HEK293T (cell line): ENCODE results near the gene PRICKLE4.
A peak's percentile ranks its signal among the peaks of the same experiment; 100 is the strongest.

Experiments
- CTCF ChIA-PET: fragments of 350-600 bp; formaldehyde crosslinking; extraction: SDS; loops from one replicate; lab custom pipeline; 2021; ENCODE audit warnings: antibody characterized with exemption, inconsistent platforms; lab: Yijun Ruan, JAX
- POLR2A ChIA-PET: fragments of 350-600 bp; formaldehyde crosslinking; extraction: SDS; loops from one replicate; lab custom pipeline; 2020; ENCODE audit warnings: antibody characterized with exemption, inconsistent platforms; lab: Yijun Ruan, JAX
- DNase-seq: peaks from one replicate; pipeline ENCODE4 v3.0.0; 2012; ENCODE audit warnings: mixed read lengths; ENCODE audit errors: extremely low spot score
- ARNT ChIP-seq: fragments of 450-650 bp; IDR thresholded peaks from 2 replicates; pipeline ENCODE4 v1.6.1; 2017; ENCODE audit warnings: mild to moderate bottlenecking
- BHLHE40 ChIP-seq: fragments of 450-650 bp; IDR thresholded peaks from 2 replicates; pipeline ENCODE4 v1.6.1; 2016; ENCODE audit warnings: mild to moderate bottlenecking, moderate library complexity, borderline replicate concordance
- CTBP1 ChIP-seq: fragments of 450-650 bp; IDR thresholded peaks from 2 replicates; pipeline ENCODE4 v1.6.1; 2016; ENCODE audit warnings: borderline replicate concordance
- ELF4 ChIP-seq: fragments of 450-650 bp; IDR thresholded peaks from 2 replicates; pipeline ENCODE4 v1.6.1; 2017; ENCODE audit warnings: antibody characterized with exemption
- FOXA1 ChIP-seq: fragments of 450-650 bp; IDR thresholded peaks from 2 replicates; pipeline ENCODE4 v1.6.1; 2016; ENCODE audit warnings: mild to moderate bottlenecking
- FOXK2 ChIP-seq: fragments of 450-650 bp; IDR thresholded peaks from 2 replicates; pipeline ENCODE4 v1.6.1; 2016; ENCODE audit warnings: mild to moderate bottlenecking
- FOXM1 ChIP-seq: fragments of 450-650 bp; IDR thresholded peaks from 2 replicates; pipeline ENCODE4 v1.6.1; 2017; ENCODE audit warnings: mild to moderate bottlenecking, borderline replicate concordance
- HDGF ChIP-seq: fragments of 450-650 bp; IDR thresholded peaks from 2 replicates; pipeline ENCODE4 v1.6.1; 2017; ENCODE audit warnings: antibody characterized with exemption, borderline replicate concordance
- L3MBTL2 ChIP-seq: fragments of 450-650 bp; conservative IDR thresholded peaks from 2 replicates; pipeline ENCODE4 v1.6.1; 2016; ENCODE audit warnings: mild to moderate bottlenecking
- LEF1 ChIP-seq: fragments of 450-650 bp; IDR thresholded peaks from 2 replicates; pipeline ENCODE4 v1.6.1; 2017; ENCODE audit warnings: mild to moderate bottlenecking, borderline replicate concordance
- NFRKB ChIP-seq: fragments of 450-650 bp; IDR thresholded peaks from 2 replicates; pipeline ENCODE4 v1.6.1; 2016; ENCODE audit warnings: mild to moderate bottlenecking, moderate library complexity
- PKNOX1 ChIP-seq: fragments of 450-650 bp; IDR thresholded peaks from 2 replicates; pipeline ENCODE4 v1.6.1; 2016
- SP1 ChIP-seq: fragments of 450-650 bp; IDR thresholded peaks from 2 replicates; pipeline ENCODE4 v1.6.1; 2017
- SUZ12 ChIP-seq: fragments of 450-650 bp; IDR thresholded peaks from 2 replicates; pipeline ENCODE4 v1.6.1; 2016; ENCODE audit warnings: mild to moderate bottlenecking
- TARDBP ChIP-seq: fragments of 450-650 bp; IDR thresholded peaks from 2 replicates; pipeline ENCODE4 v1.6.1; 2016
- ZNF384 ChIP-seq: fragments of 450-650 bp; IDR thresholded peaks from 2 replicates; pipeline ENCODE4 v1.6.1; 2016

PRICKLE4 gene

DNA sequence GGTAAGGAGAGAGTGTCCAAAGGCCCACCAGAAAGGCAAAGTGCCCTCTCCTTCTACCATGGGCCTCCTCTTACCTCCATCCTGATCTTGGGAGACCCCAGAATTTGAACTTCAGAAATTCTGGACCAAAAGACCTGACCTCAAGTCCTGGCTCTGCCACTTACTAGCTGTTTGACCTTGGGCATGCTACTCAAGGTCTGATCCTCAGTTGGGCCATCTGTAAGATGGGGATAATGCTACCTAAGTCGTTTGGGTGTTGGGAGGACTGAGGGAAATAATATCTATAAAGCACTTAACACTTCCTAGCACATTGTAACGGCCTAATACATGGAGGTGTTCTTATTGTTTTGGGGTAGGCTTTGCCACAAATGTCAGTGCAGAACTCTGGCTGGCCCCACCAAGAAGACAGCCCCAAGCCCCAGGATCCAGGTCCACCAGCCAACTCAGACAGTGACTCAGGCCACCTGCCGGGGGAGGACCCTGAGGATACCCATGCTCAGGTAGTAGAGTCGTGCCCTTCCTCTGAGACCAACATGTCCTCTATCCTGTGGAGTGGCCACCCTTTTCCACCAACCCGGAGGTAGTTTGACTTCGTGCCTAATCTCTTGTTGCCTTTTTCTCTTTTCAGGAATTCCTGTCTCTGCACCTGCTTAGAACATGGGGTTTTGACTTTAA is 2.7 kb downstream of the PRICKLE4 start:
- DNase-seq = no peak
- CTCF ChIA-PET = no interaction called here
- TF ChIP-seq FOXK2 (no peak), SUZ12 (no peak), BHLHE40 (no peak), LEF1 (no peak), ZNF384 (no peak), PKNOX1 (no peak), ELF4 (no peak), HDGF (no peak)
- POLR2A ChIA-PET = interaction anchor here (1.6 kb wide), 1 partner anchor 268 kb away, joined by 4 read pairs; the partner anchor contains the start of gene TAF8

DNA sequence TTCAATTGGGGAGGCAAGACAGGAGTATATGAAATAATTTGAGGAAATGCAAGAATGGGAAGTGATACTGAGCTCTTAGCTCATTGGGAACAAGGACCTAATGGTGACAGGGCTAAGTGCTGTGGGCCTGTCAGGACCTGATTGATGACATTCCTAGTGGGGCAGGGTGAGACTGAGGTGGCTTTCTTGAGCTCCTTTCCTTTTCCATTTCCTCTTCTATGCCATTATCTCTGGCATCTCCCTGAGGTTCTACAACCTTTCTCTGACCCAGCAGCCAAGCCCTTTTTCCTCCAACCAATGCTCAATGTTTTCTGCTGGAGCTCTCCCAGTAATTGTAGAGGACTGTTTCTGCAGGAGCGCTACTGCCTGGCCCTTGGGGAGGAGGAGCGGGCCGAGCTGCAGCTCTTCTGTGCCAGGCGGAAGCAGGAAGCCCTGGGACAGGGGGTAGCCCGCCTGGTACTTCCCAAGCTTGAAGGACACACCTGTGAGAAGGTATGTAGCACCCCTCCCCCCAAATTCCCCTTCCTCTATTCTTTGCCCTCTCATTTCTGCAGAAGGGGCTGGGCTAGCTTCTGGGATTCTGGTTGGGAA is 4.1 kb downstream of the PRICKLE4 start:
- no peak for TF ChIP-seq SUZ12
- TF ChIP-seq PKNOX1 = peak; percentile 74
- ChIA-PET CTCF (interaction anchor here (0.5 to 1.1 kb wide), 3 partner anchors 63 to 136 kb away, joined by 3 read pairs; partner anchors contain the start of gene MED20), POLR2A (interaction anchor here (0.6 to 1.6 kb wide), 2 partner anchors 264 to 266 kb away, joined by 3 to 4 read pairs; partner anchors contain the start of gene TAF8)
- DNase-seq = no peak

- CTCF ChIA-PET = interaction anchor here (0.9 to 3.1 kb wide), 2 partner anchors 136 to 259 kb away, joined by 3 to 37 read pairs; partner anchors contain the start of gene MED20
- POLR2A ChIA-PET = no interaction called here
- TF ChIP-seq ZNF384 (no peak), FOXK2 (no peak)
- no peak for DNase-seq
Observed at GRCh38 chr6:41785254-41785653, 4.7 kb downstream of the PRICKLE4 start.

DNA sequence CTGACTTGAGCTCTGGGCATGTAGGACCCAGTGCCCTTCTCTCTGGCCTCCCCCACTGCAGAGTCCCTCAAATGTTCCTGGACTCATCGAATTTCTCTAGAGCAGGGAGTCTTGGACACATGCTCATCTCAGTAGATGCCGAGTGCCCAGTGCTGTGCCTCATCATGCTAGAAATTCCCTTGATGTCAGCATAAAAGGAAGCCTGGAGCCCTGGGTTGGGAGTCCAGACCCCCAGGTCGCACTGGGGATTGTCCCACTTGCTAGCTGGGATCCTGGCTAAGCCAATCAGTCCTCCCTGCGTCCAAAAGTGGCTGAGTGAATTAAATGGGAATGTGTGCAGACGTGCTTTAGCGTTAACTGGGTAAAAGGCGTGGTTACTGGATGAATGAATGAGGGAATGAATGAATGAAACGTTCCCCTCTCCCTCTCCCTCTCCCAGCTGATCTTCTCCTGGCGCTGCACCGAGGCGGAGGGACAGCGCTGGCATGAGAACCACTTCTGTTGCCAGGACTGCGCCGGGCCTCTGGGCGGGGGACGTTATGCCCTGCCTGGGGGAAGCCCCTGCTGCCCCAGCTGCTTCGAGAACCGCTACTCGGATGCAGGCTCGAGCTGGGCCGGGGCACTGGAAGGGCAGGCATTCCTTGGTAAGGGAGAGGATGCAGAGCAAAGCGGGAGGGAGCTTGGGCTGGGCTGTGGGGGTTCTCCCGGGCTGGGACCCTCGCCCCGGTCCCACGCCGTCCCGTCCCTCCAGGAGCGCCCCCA is 5.3 kb downstream of the PRICKLE4 start:
- CTCF ChIA-PET = interaction anchor here (0.6 to 3.1 kb wide), 8 partner anchors 17 to 881 kb away, joined by 3 to 37 read pairs (median 9); partner anchors contain the start of genes BYSL, MED20 and TAF8
- DNase-seq = peak; percentile 20
- no peak for TF ChIP-seq TARDBP
- no peak for TF ChIP-seq SUZ12
- no peak for TF ChIP-seq HDGF
- no peak for TF ChIP-seq CTBP1
- TF ChIP-seq NFRKB = no peak
- no peak for TF ChIP-seq FOXM1
- TF ChIP-seq ZNF384 = no peak
- TF ChIP-seq FOXK2 = no peak
- TF ChIP-seq SP1 = no peak
- no peak for TF ChIP-seq PKNOX1
- no peak for TF ChIP-seq BHLHE40
- no peak for TF ChIP-seq L3MBTL2
- no peak for TF ChIP-seq ELF4
- no peak for TF ChIP-seq ARNT
- TF ChIP-seq FOXA1 = no peak
- TF ChIP-seq LEF1 = no peak
- POLR2A ChIA-PET = interaction anchor here (1.1 to 2.7 kb wide), 12 partner anchors 18 to 331 kb away, joined by 3 to 15 read pairs (median 8); partner anchors contain the start of genes BYSL, MED20 and TAF8

- peak; percentile 78 for DNase-seq
- TF ChIP-seq FOXK2 (no peak), BHLHE40 (no peak), LEF1 (no peak), TARDBP (no peak), SP1 (no peak), SUZ12 (no peak), L3MBTL2 (no peak)
- POLR2A ChIA-PET = interaction anchor here (0.7 to 2.7 kb wide), 26 partner anchors 10 to 330 kb away, joined by 3 to 15 read pairs (median 4); partner anchors contain the start of genes BYSL, MED20, TAF8 and USP49
- CTCF ChIA-PET = interaction anchor here (0.6 to 3.1 kb wide), 17 partner anchors 15 to 880 kb away, joined by 3 to 37 read pairs (median 3); partner anchors contain the start of genes BYSL, MED20 and TAF8
Observed at GRCh38 chr6:41786451-41787218, 6.1 kb downstream of the PRICKLE4 start.
